IMR-90 (cell line): ENCODE measurements around the gene SHROOM3. TPM values are rescaled to one million over a fixed set of nuclear protein-coding genes. Genes with fewer than 3 reads are reported as not detected.

Experiments
- ATAC-seq: fragments of 200-7000 bp; cut with Tn5 transposase; 2 replicates; pipeline ENCODE4 v1.9.1; 2020; ENCODE audit warnings: low read depth, mild to moderate bottlenecking, moderate library complexity
- BruUV-seq: library from RNA; stranded (reverse); fragments of 400-500 nt; replicated peaks from 2 replicates; lab custom pipeline; 2021; lab: Mats Ljungman, UMichigan
- CTCF ChIA-PET: fragments of 300-600 bp; formaldehyde crosslinking; extraction: SDS; loops from one replicate; lab custom pipeline; 2021; ENCODE audit warnings: antibody characterized with exemption; lab: Yijun Ruan, JAX
- POLR2A ChIA-PET: fragments of 300-600 bp; sonication (Branson Sonifier 250); formaldehyde crosslinking; loops from one replicate; lab custom pipeline; 2022; ENCODE audit warnings: antibody characterized with exemption; ENCODE audit not compliant: unreplicated experiment; lab: Charles Lee
- DNase-seq: peaks from one replicate; pipeline ENCODE4 v3.0.0; 2013
- H2AFZ ChIP-seq: replicated peaks from 2 replicates; pipeline ENCODE3; 2013; ENCODE audit warnings: low read length, mild to moderate bottlenecking; ENCODE audit not compliant: poor library complexity
- H2AK5ac ChIP-seq: 2 replicates; pipeline ENCODE4 v1.6.1; 2013; ENCODE audit warnings: low read depth, low read length, inconsistent platforms
- H2AK9ac ChIP-seq: replicated peaks from 2 replicates; pipeline ENCODE3; 2013; ENCODE audit warnings: mild to moderate bottlenecking, low read depth, low read length, moderate library complexity; ENCODE audit not compliant: poor library complexity
- H2BK120ac ChIP-seq: 2 replicates; pipeline ENCODE4 v1.6.1; 2013; ENCODE audit warnings: low read depth, low read length, inconsistent platforms
- H2BK15ac ChIP-seq: 3 replicates; pipeline ENCODE4 v1.6.1; 2013; ENCODE audit warnings: low read depth, low read length, inconsistent platforms
- H2BK20ac ChIP-seq: 2 replicates; pipeline ENCODE4 v1.6.1; 2013; ENCODE audit warnings: low read depth, mild to moderate bottlenecking, inconsistent platforms, low read length, moderate library complexity
- H2BK5ac ChIP-seq: 2 replicates; pipeline ENCODE4 v1.6.1; 2013; ENCODE audit warnings: mild to moderate bottlenecking, low read depth, low read length, inconsistent platforms; ENCODE audit not compliant: poor library complexity, severe bottlenecking
- H3K14ac ChIP-seq: replicated peaks from 2 replicates; pipeline ENCODE4 v1.6.1; 2013; ENCODE audit warnings: low read depth, low read length, inconsistent platforms
- H3K18ac ChIP-seq: 2 replicates; pipeline ENCODE4 v1.6.1; 2013; ENCODE audit warnings: low read depth, low read length, control low read depth
- H3K23ac ChIP-seq: 2 replicates; pipeline ENCODE4 v1.6.1; 2013; ENCODE audit warnings: low read depth, low read length, inconsistent platforms
- H3K27ac ChIP-seq: 2 replicates; pipeline ENCODE4 v1.5.1; 2013; ENCODE audit warnings: mild to moderate bottlenecking, control low read depth, low read length; ENCODE audit not compliant: insufficient read depth
- H3K27me3 ChIP-seq: 2 replicates; pipeline ENCODE4 v1.6.1; 2013; ENCODE audit warnings: low read length; ENCODE audit not compliant: control insufficient read depth, insufficient read depth
- H3K36me3 ChIP-seq: 2 replicates; pipeline ENCODE4 v1.6.1; 2013; ENCODE audit warnings: low read length, mixed read lengths; ENCODE audit not compliant: control insufficient read depth, insufficient read depth
- H3K4ac ChIP-seq: 2 replicates; pipeline ENCODE4 v1.6.1; 2013; ENCODE audit warnings: low read depth, low read length, inconsistent platforms
- H3K4me1 ChIP-seq: 2 replicates; pipeline ENCODE4 v1.6.1; 2013; ENCODE audit warnings: low read length, mixed read lengths; ENCODE audit not compliant: control insufficient read depth, insufficient read depth
- H3K4me2 ChIP-seq: 2 replicates; pipeline ENCODE4 v1.6.1; 2013; ENCODE audit warnings: low read depth, mild to moderate bottlenecking, control low read depth, low read length, moderate library complexity
- H3K4me3 ChIP-seq: 2 replicates; pipeline ENCODE4 v1.5.1; 2013; ENCODE audit warnings: low read depth, mild to moderate bottlenecking, control low read depth, low read length, moderate library complexity; ENCODE audit not compliant: insufficient read depth
- H3K56ac ChIP-seq: 2 replicates; pipeline ENCODE4 v1.6.1; 2013; ENCODE audit warnings: low read length, inconsistent platforms; ENCODE audit not compliant: insufficient read depth; ENCODE audit errors: extremely low read depth
- H3K79me1 ChIP-seq, 2 experiments: 2 replicates each; pipeline ENCODE4 v1.6.1; 2013; ENCODE audit warnings: low read length in 2 of 2, inconsistent platforms in 1 of 2, low read depth in 1 of 2
- H3K9ac ChIP-seq: 2 replicates; pipeline ENCODE4 v1.6.1; 2013; ENCODE audit warnings: low read depth, low read length, control low read depth
- H3K9me1 ChIP-seq: 2 replicates; pipeline ENCODE4 v1.6.1; 2013; ENCODE audit warnings: low read length, inconsistent platforms; ENCODE audit not compliant: insufficient read depth
- H3K9me3 ChIP-seq: 2 replicates; pipeline ENCODE4 v1.6.1; 2013; ENCODE audit warnings: low read length; ENCODE audit not compliant: control insufficient read depth, insufficient read depth
- H4K20me1 ChIP-seq: 2 replicates; pipeline ENCODE4 v1.6.1; 2013; ENCODE audit warnings: low read length, inconsistent platforms; ENCODE audit not compliant: insufficient read depth
- H4K5ac ChIP-seq: 2 replicates; pipeline ENCODE4 v1.6.1; 2013; ENCODE audit warnings: mild to moderate bottlenecking, low read depth, low read length, control low read depth
- H4K8ac ChIP-seq, 2 experiments: 2 replicates each; pipeline ENCODE4 v1.6.1; 2013; ENCODE audit warnings: low read depth in 2 of 2, low read length in 2 of 2, control low read depth in 1 of 2, inconsistent platforms in 1 of 2
- H4K91ac ChIP-seq: 2 replicates; pipeline ENCODE4 v1.6.1; 2013; ENCODE audit warnings: low read depth, low read length, inconsistent platforms; ENCODE audit not compliant: insufficient read depth
- CHD1 ChIP-seq: IDR thresholded peaks from 2 replicates; pipeline ENCODE4 v1.6.1; 2012; ENCODE audit warnings: low read depth, low read length, improper control_type of control experiment
- CTCF ChIP-seq: conservative IDR thresholded peaks from 2 replicates; pipeline ENCODE4 v1.5.1; 2012; ENCODE audit warnings: mild to moderate bottlenecking, low read depth, low read length, improper control_type of control experiment
- FOS ChIP-seq: fragments of 150-350 bp; IDR thresholded peaks from 2 replicates; pipeline ENCODE4 v1.6.1; 2016; ENCODE audit warnings: low read depth, low read length
- MXI1 ChIP-seq: IDR thresholded peaks from 2 replicates; pipeline ENCODE4 v1.6.1; 2012; ENCODE audit warnings: low read depth, mild to moderate bottlenecking, low read length, moderate library complexity, borderline replicate concordance
- NFE2L2 ChIP-seq: fragments of 150-350 bp; IDR thresholded peaks from 2 replicates; pipeline ENCODE4 v1.6.1; 2016; ENCODE audit warnings: low read depth, mild to moderate bottlenecking, low read length
- RCOR1 ChIP-seq: IDR thresholded peaks from 2 replicates; pipeline ENCODE4 v1.6.1; 2012; ENCODE audit warnings: mild to moderate bottlenecking, low read length, improper control_type of control experiment; ENCODE audit not compliant: insufficient replicate concordance
- RFX5 ChIP-seq: IDR thresholded peaks from 2 replicates; pipeline ENCODE4 v1.8.0; 2012; ENCODE audit warnings: low read depth, mild to moderate bottlenecking, low read length, moderate library complexity
- SMC3 ChIP-seq: fragments of 150-350 bp; IDR thresholded peaks from 2 replicates; pipeline ENCODE4 v1.6.1; 2016; ENCODE audit warnings: low read depth, mild to moderate bottlenecking, antibody characterized with exemption, low read length, moderate library complexity
- USF2 ChIP-seq: fragments of 150-350 bp; IDR thresholded peaks from 2 replicates; pipeline ENCODE4 v1.6.1; 2017; ENCODE audit warnings: mild to moderate bottlenecking, antibody characterized with exemption, low read length, low read depth
- WGBS, 2 experiments: methylation state at CpG; one replicate each; pipeline versions ENCODE4 v1.1.5 to v1.1.7; 2013; ENCODE audit warnings: missing lambda C conversion rate in 2 of 2; ENCODE audit not compliant: insufficient read length in 1 of 2; ENCODE audit errors: extremely low coverage in 2 of 2; 5-methylcytosine and 5-hydroxymethylcytosine counted together
- dilution Hi-C: fragments of 300-500 bp; cut with HindIII; formaldehyde crosslinking; loops from one replicate; pipeline ENCODE4 v1.14.3; 2018; ENCODE audit warnings: low sequenced_read_pairs; ENCODE audit not compliant: unreplicated experiment
- in situ Hi-C: fragments of 300-500 bp; cut with MboI; formaldehyde crosslinking; loops from 3 replicates; pipeline ENCODE4 v1.14.3; 2019; ENCODE audit warnings: low sequenced_read_pairs, inconsistent platforms, mixed read lengths
- intact Hi-C: fragments of 100-400 bp; cut with micrococcal nuclease; formaldehyde crosslinking; loops from 2 replicates; pipeline ENCODE4 v1.10.0; 2022
- polyA plus RNA-seq, 3 experiments: library from polyadenylated mRNA; depleted of rRNA; stranded (reverse); fragments of >200 nt; gene quantifications; 2 replicates each; pipeline ENCODE4 v1.2.3, GENCODE V29; 2012; ENCODE audit warnings: low replicate concordance in 1 of 3
- total RNA-seq: library from RNA; depleted of rRNA; stranded (reverse); fragments of >200 nt; gene quantifications from 2 replicates; pipeline ENCODE4 v1.2.3, GENCODE V29; 2012

SHROOM3 gene
- total and polyA plus RNA-seq, 2 of the 4 experiments (the other 2 are of a cell fraction): 10.8 to 19.5 TPM

- no CpG with 5 or more reads among the region's 1 CpG for WGBS, 2 experiments
- ChIA-PET CTCF (interaction anchor here (0.6 kb wide), 1 partner anchor 249 kb away, joined by 3 read pairs; no protein-coding TSS in a partner anchor), POLR2A (no interaction called here)
- Histone ChIP-seq H3K14ac (0 out of 2 replicates have a peak overlapping the region, but pooled peaks have one; percentile 51), H3K9me3 (no peaks in the 10 kb centered on the region), H4K5ac (peak overlapping the region; percentile 25; the same call in 1 of the 2 replicates), H2AK5ac (peak overlapping the region; percentile 77; the same call in 1 of the 2 replicates), H3K18ac (peak overlapping the region; percentile 52; the same call in 1 of the 2 replicates), H3K79me1 (peaks cover 0 to 5% of the 10 kb centered on the region in 2 experiments; a peak in 1 of 4 replicates), H3K4me2 (peak overlapping the region; percentile 41; the same call in 1 of the 2 replicates), H3K23ac (peak overlapping the region; percentile 61; the same call in 1 of the 2 replicates), H3K9ac (no peak overlapping the region), H4K20me1 (no peaks in the 10 kb centered on the region), H3K9me1 (peaks cover 8% of the 10 kb centered on the region; the same call in 1 of the 2 replicates), H4K91ac (peak overlapping the region; percentile 88), H3K27ac (peak overlapping the region; percentile 14; the same call in 1 of the 2 replicates), H4K8ac (peak overlapping the region; percentile 46 to 86), H3K4me3 (no peak overlapping the region), H2BK120ac (peak overlapping the region; percentile 89), H2BK15ac (peak overlapping the region; percentile 71; the same call in 2 of the 3 replicates), H3K36me3 (no peaks in the 10 kb centered on the region), H3K27me3 (no peaks in the 10 kb centered on the region), H2BK20ac (peak overlapping the region; percentile 90), H3K4ac (peak overlapping the region; percentile 91), H3K4me1 (peaks cover 16% of the 10 kb centered on the region), H3K56ac (peak overlapping the region; percentile 67), H2AK9ac (peak overlapping the region; percentile 68), H2AFZ (no peak overlapping the region), H2BK5ac (peak overlapping the region; percentile 72)
- intact Hi-C loops (loop anchor here (5.0 kb wide), 1 partner anchor 77 kb away; no protein-coding TSS in a partner anchor), in situ Hi-C loops (no loop called here), dilution Hi-C loops (no loop called here)
- no TSS peak for BruUV-seq
- TF ChIP-seq RFX5 (no peak), RCOR1 (no peak), SMC3 (no peak), MXI1 (no peak), NFE2L2 (no peak), CTCF (no peak), FOS (no peak), USF2 (no peak), CHD1 (no peak)
- peak; percentile 57 for DNase-seq
- peak; percentile 33; the same call in 1 of the 2 replicates for ATAC-seq
Observed at GRCh38 chr4:76589402-76589801, 154.4 kb downstream of the SHROOM3 start.
